H1 (cell line): ENCODE data around the gene NTN4. TPM values are rescaled to one million over a fixed set of nuclear protein-coding genes. Genes with fewer than 3 reads are reported as not detected.

Experiments
- CTCF ChIA-PET: fragments of 300-600 bp; sonication (Branson Sonifier 250); formaldehyde crosslinking; loops from one replicate; lab custom pipeline; 2021; ENCODE audit not compliant: partially characterized antibody; lab: Charles Lee
- POLR2A ChIA-PET: fragments of 300-600 bp; sonication (Branson Sonifier 250); formaldehyde crosslinking; loops from one replicate; lab custom pipeline; 2021; ENCODE audit warnings: inconsistent platforms; ENCODE audit not compliant: partially characterized antibody; lab: Charles Lee
- DNase-seq, 2 experiments: peaks; one replicate each; pipeline versions ENCODE4 v3.0.0 to v3.0.0-alpha.2; 2010 to 2022; ENCODE audit warnings: low spot score in 2 of 2, low read depth in 1 of 2, mixed read lengths in 1 of 2
- FAIRE-seq: peaks from 2 replicates; lab custom pipeline; 2011; peaks lifted over from hg19 to GRCh38; lab: Jason Lieb, UNC
- H2AFZ ChIP-seq: 2 replicates; pipeline ENCODE4 v1.8.1; 2012; ENCODE audit warnings: low read length, inconsistent platforms
- H2AK5ac ChIP-seq: 2 replicates; pipeline ENCODE4 v1.6.1; 2013; ENCODE audit warnings: low read depth, low read length
- H2BK120ac ChIP-seq: replicated peaks from 2 replicates; pipeline ENCODE3; 2013; ENCODE audit warnings: low read depth, low read length, inconsistent platforms
- H2BK12ac ChIP-seq: 2 replicates; pipeline ENCODE4 v1.6.1; 2013; ENCODE audit warnings: low read depth, low read length
- H2BK15ac ChIP-seq: 2 replicates; pipeline ENCODE4 v1.6.1; 2013; ENCODE audit warnings: low read length
- H2BK20ac ChIP-seq: 2 replicates; pipeline ENCODE4 v1.6.1; 2013; ENCODE audit warnings: low read length
- H2BK5ac ChIP-seq: 2 replicates; pipeline ENCODE4 v1.6.1; 2013; ENCODE audit warnings: low read depth, low read length
- H3K14ac ChIP-seq: 2 replicates; pipeline ENCODE4 v1.6.1; 2013; ENCODE audit warnings: inconsistent platforms; ENCODE audit not compliant: insufficient read length
- H3K18ac ChIP-seq: 2 replicates; pipeline ENCODE4 v1.6.1; 2013; ENCODE audit warnings: low read length; ENCODE audit errors: extremely low read depth
- H3K23ac ChIP-seq: 2 replicates; pipeline ENCODE4 v1.6.1; 2013; ENCODE audit warnings: inconsistent platforms; ENCODE audit not compliant: insufficient read length
- H3K23me2 ChIP-seq: 2 replicates; pipeline ENCODE4 v1.6.1; 2013; ENCODE audit warnings: low read depth, low read length
- H3K27ac ChIP-seq: 2 replicates; pipeline ENCODE4 v1.6.1; 2011; ENCODE audit warnings: low read depth, low read length, inconsistent platforms
- H3K27me3 ChIP-seq, 4 experiments: replicated peaks in 1 of 4; 1 replicate in 1 of 4; 2 replicates in 3 of 4; pipeline versions ENCODE4 v1.6.1 to v1.8.1; 2011 to 2013; ENCODE audit warnings: low read length in 3 of 4, mild to moderate bottlenecking in 3 of 4, inconsistent platforms in 2 of 4, mixed read lengths in 2 of 4, moderate library complexity in 1 of 4; ENCODE audit not compliant: control insufficient read depth in 3 of 4, insufficient read depth in 3 of 4; ENCODE audit errors: extremely low read depth in 1 of 4
- H3K36me3 ChIP-seq, 4 experiments: 2 replicates each; pipeline versions ENCODE4 v1.6.1 to v1.8.1; 2011 to 2013; ENCODE audit warnings: mild to moderate bottlenecking in 4 of 4, low read length in 3 of 4, moderate library complexity in 2 of 4, control low read depth in 1 of 4, inconsistent platforms in 1 of 4; ENCODE audit not compliant: insufficient read depth in 4 of 4, control insufficient read depth in 2 of 4
- H3K4ac ChIP-seq: replicated peaks from 2 replicates; pipeline ENCODE3; 2013; ENCODE audit warnings: low read length, low read depth, mixed read lengths, inconsistent platforms; ENCODE audit not compliant: insufficient read length
- H3K4me1 ChIP-seq, 4 experiments: replicated peaks in 1 of 4; 1 replicate in 1 of 4; 2 replicates in 3 of 4; pipeline versions ENCODE4 v1.6.1 to v1.8.1; 2011 to 2013; ENCODE audit warnings: low read length in 3 of 4, inconsistent platforms in 2 of 4, mixed read lengths in 1 of 4; ENCODE audit not compliant: insufficient read depth in 4 of 4, control insufficient read depth in 3 of 4
- H3K4me2 ChIP-seq, 2 experiments: 2 replicates each; pipeline versions ENCODE4 v1.6.1 to v1.8.1; 2011 to 2013; ENCODE audit warnings: low read depth in 2 of 2, low read length in 2 of 2, control low read depth in 1 of 2, inconsistent platforms in 1 of 2, mild to moderate bottlenecking in 1 of 2; ENCODE audit not compliant: insufficient read depth in 1 of 2
- H3K4me3 ChIP-seq, 4 experiments: fragments of 200-600, 300-600 bp in 1 of 4; sonication (generic), shearing (Covaris generic), sonication (Bioruptor Twin) in 1 of 4; 2 replicates each; pipeline versions ENCODE4 v1.5.1 to v1.8.1; 2011 to 2016; ENCODE audit warnings: low read length in 4 of 4, low read depth in 3 of 4, control low read depth in 2 of 4, inconsistent platforms in 2 of 4, mild to moderate bottlenecking in 2 of 4, mixed read lengths in 1 of 4, moderate library complexity in 1 of 4; ENCODE audit not compliant: insufficient read depth in 2 of 4; ENCODE audit errors: extremely low read depth in 1 of 4
- H3K56ac ChIP-seq: replicated peaks from 2 replicates; pipeline ENCODE3; 2013; ENCODE audit warnings: low read depth, mild to moderate bottlenecking, mixed read lengths, low read length, inconsistent platforms; ENCODE audit not compliant: insufficient read length
- H3K79me1 ChIP-seq: 2 replicates; pipeline ENCODE4 v1.6.1; 2013; ENCODE audit warnings: low read depth, low read length, control low read depth
- H3K79me2 ChIP-seq, 2 experiments: 2 replicates each; pipeline versions ENCODE4 v1.6.1 to v1.8.1; 2012 to 2013; ENCODE audit warnings: low read length in 2 of 2, mild to moderate bottlenecking in 2 of 2, inconsistent platforms in 1 of 2; ENCODE audit not compliant: insufficient read depth in 2 of 2, control insufficient read depth in 1 of 2
- H3K9ac ChIP-seq, 4 experiments: replicated peaks in 1 of 4; 1 replicate in 1 of 4; 2 replicates in 3 of 4; pipeline versions ENCODE4 v1.6.1 to v1.8.1; 2011 to 2013; ENCODE audit warnings: low read depth in 3 of 4, low read length in 3 of 4, control low read depth in 2 of 4, mild to moderate bottlenecking in 2 of 4, moderate library complexity in 2 of 4, inconsistent platforms in 1 of 4; ENCODE audit errors: extremely low read depth in 1 of 4
- H3K9me3 ChIP-seq, 2 experiments: 2 replicates each; pipeline versions ENCODE4 v1.6.1 to v1.8.1; 2012 to 2013; ENCODE audit warnings: mild to moderate bottlenecking in 2 of 2, moderate library complexity in 2 of 2, control low read depth in 1 of 2, inconsistent platforms in 1 of 2, low read depth in 1 of 2, low read length in 1 of 2, mixed read lengths in 1 of 2; ENCODE audit not compliant: insufficient read depth in 2 of 2
- H4K20me1 ChIP-seq, 2 experiments: replicated peaks in 1 of 2; 2 replicates each; pipeline versions ENCODE3 to v1.8.1; 2011 to 2013; ENCODE audit warnings: inconsistent platforms in 2 of 2, low read length in 2 of 2, mild to moderate bottlenecking in 1 of 2; ENCODE audit not compliant: insufficient read depth in 2 of 2, control insufficient read depth in 1 of 2
- H4K5ac ChIP-seq: 2 replicates; pipeline ENCODE4 v1.6.1; 2013; ENCODE audit warnings: low read length, low read depth, mixed read lengths, inconsistent platforms; ENCODE audit not compliant: insufficient read length
- H4K8ac ChIP-seq: 2 replicates; pipeline ENCODE4 v1.8.0; 2013; ENCODE audit warnings: mild to moderate bottlenecking, moderate library complexity, low read length, inconsistent platforms; ENCODE audit not compliant: insufficient read depth; ENCODE audit errors: extremely low read depth
- H4K91ac ChIP-seq: replicated peaks from 2 replicates; pipeline ENCODE3; 2013; ENCODE audit warnings: low read length, mixed read lengths, inconsistent platforms; ENCODE audit not compliant: insufficient read length
- FOSL1 ChIP-seq: IDR thresholded peaks from 2 replicates; pipeline ENCODE4 v1.6.1; 2011; ENCODE audit warnings: mild to moderate bottlenecking, low read depth, low read length, moderate library complexity; ENCODE audit not compliant: insufficient read depth
- RXRA ChIP-seq: IDR thresholded peaks from 2 replicates; pipeline ENCODE4 v1.6.1; 2011; ENCODE audit warnings: low read depth, mild to moderate bottlenecking, low read length, moderate library complexity; ENCODE audit not compliant: insufficient read depth
- SUZ12 ChIP-seq: fragments of 200-600 bp; sonication (generic); IDR thresholded peaks from 2 replicates; pipeline ENCODE4 v1.6.1; 2012; ENCODE audit warnings: mild to moderate bottlenecking, inconsistent platforms, low read length, moderate library complexity, mixed read lengths
- WGBS, 2 experiments: shearing (Covaris generic) in 1 of 2; methylation state at CpG; one replicate each; pipeline versions ENCODE4 v1.1.6 to v1.1.7; 2013 to 2015; ENCODE audit warnings: low lambda C conversion rate in 2 of 2, mixed read lengths in 2 of 2, inconsistent platforms in 1 of 2, low coverage in 1 of 2, missing lambda C conversion rate in 1 of 2; ENCODE audit not compliant: insufficient replicate concordance in 2 of 2, insufficient coverage in 1 of 2, insufficient read length in 1 of 2; ENCODE audit errors: extremely low coverage in 1 of 2, missing lambda C conversion rate in 1 of 2; 5-methylcytosine and 5-hydroxymethylcytosine counted together
- polyA plus RNA-seq, 7 experiments: library from polyadenylated mRNA; depleted of rRNA in 3 of 7; stranded (reverse) in 5 of 7; unstranded in 2 of 7; fragments of >200 nt in 5 of 7; fragments of 200-250 nt in 2 of 7; gene quantifications; 1 replicate in 5 of 7; 2 replicates in 1 of 7; 4 replicates in 1 of 7; pipeline versions ENCODE4 v1.2.1 to v1.2.3, GENCODE V29; 2011 to 2013; ENCODE audit warnings: missing spikeins in 2 of 7, mixed read lengths in 2 of 7
- total RNA-seq: library from RNA; stranded (reverse); fragmentation: NEBNext Ultra II Directional; extraction: Animal tissue kit (Norgen Biotek cat#: 25700); gene quantifications from 2 replicates; pipeline ENCODE4 v1.2.1, GENCODE V29; 2021

The NTN4 gene
- total and polyA plus RNA-seq, 2 of the 8 experiments (the other 6 are each of a cell fraction or from before 2014, with no cell fraction given): 0.74 to 1.3 TPM

DNA sequence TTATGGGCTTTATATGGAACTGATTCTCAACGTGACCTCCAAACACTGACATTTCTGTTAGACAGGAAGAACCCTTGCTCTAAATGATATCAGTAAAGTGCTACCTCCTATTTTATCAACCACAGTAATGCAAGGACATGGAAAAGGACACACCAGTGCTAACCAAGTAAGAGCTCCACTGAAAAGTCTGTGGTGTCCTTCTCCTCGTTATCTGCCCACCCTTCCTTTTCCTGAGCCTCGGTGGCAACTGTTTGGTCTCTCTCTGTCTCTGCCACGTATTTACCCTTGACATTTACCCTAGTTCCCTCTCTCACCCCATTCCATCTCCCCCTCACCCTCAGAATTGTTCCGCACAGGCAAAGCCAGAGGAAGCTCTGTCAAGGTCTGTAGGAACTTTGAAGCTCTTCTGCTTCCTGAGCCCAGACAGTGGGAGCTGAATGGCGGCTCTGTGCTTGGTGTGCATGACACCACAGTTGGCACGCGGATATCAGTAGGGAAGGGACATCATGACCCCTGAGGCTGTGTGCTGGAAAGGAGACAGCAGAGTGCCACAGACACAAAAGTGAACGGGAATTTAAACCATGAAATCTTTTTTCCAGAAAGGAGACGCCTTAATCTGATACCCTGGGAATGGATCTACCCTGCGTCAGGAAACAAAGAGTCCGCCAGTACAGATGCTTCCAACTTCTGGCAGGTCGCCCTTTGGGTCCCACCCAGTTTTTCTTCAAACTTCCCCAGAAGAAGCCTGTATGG lies 50.8 kb downstream of the NTN4 start:
- H3K27ac ChIP-seq: no peak overlapping the region
- H2AFZ ChIP-seq: no peak overlapping the region
- H3K14ac ChIP-seq: no peak overlapping the region
- FAIRE-seq (no peak), DNase-seq (no peak)
- no peak overlapping the region for H2AK5ac ChIP-seq
- 86% methylated on average over 13 of the region's 13 CpGs; no CpG with 5 or more reads in 1 of the 2 experiments for WGBS, 2 experiments
- no peaks in the 10 kb centered on the region for H3K36me3 ChIP-seq
- no peak overlapping the region for H3K23ac ChIP-seq
- H2BK15ac ChIP-seq: no peak overlapping the region
- H3K4me2 ChIP-seq: no peak overlapping the region
- H3K18ac ChIP-seq: no peak overlapping the region
- no peak overlapping the region for H3K4me3 ChIP-seq
- H3K4me1 ChIP-seq: no peaks in the 10 kb centered on the region
- no peak overlapping the region for H2BK20ac ChIP-seq
- no peaks in the 10 kb centered on the region for H3K27me3 ChIP-seq
- no peak overlapping the region for H2BK12ac ChIP-seq
- H2BK5ac ChIP-seq: no peak overlapping the region
- H4K91ac ChIP-seq: no peak overlapping the region
- H3K56ac ChIP-seq: no peak overlapping the region
- no peaks in the 10 kb centered on the region for H4K20me1 ChIP-seq
- no peaks in the 10 kb centered on the region for H3K79me1 ChIP-seq
- no peaks in the 10 kb centered on the region for H3K9me3 ChIP-seq
- H4K5ac ChIP-seq: no peak overlapping the region
- no peaks in the 10 kb centered on the region for H3K23me2 ChIP-seq
- CTCF ChIA-PET: interaction anchor here (0.9 kb wide), 1 partner anchor 158 kb away, joined by 5 read pairs; no protein-coding TSS in a partner anchor
- no peak overlapping the region for H4K8ac ChIP-seq
- no peak overlapping the region for H3K9ac ChIP-seq
- H3K4ac ChIP-seq: no peak overlapping the region
- no peaks in the 10 kb centered on the region for H3K79me2 ChIP-seq
- H2BK120ac ChIP-seq: no peak overlapping the region
- POLR2A ChIA-PET: no interaction called here
- no peak for TF ChIP-seq RXRA
- no peak for TF ChIP-seq SUZ12
- TF ChIP-seq FOSL1: no peak
